Ishikawa (cell line): ENCODE measurements around the gene AGA.

Experiments
- CEBPB ChIP-seq: IDR thresholded peaks from 2 replicates; pipeline ENCODE4 v1.6.1; 2012
- CREB1 ChIP-seq: IDR thresholded peaks from 2 replicates; pipeline ENCODE4 v1.6.1; 2012; ENCODE audit warnings: low read depth
- EGR1 ChIP-seq: IDR thresholded peaks from 2 replicates; pipeline ENCODE4 v1.6.1; 2012
- EP300 ChIP-seq: IDR thresholded peaks from 2 replicates; pipeline ENCODE4 v1.6.1; 2012; ENCODE audit warnings: borderline replicate concordance
- MAX ChIP-seq: IDR thresholded peaks from 2 replicates; pipeline ENCODE4 v1.6.1; 2012
- NFIC ChIP-seq: IDR thresholded peaks from 2 replicates; pipeline ENCODE4 v1.6.1; 2012
- RAD21 ChIP-seq: IDR thresholded peaks from 2 replicates; pipeline ENCODE4 v1.6.1; 2012; ENCODE audit warnings: low read depth
- TAF1 ChIP-seq: IDR thresholded peaks from 2 replicates; pipeline ENCODE4 v1.6.1; 2012; ENCODE audit warnings: low read depth, mild to moderate bottlenecking
- TCF12 ChIP-seq: IDR thresholded peaks from 2 replicates; pipeline ENCODE4 v1.6.1; 2012; ENCODE audit warnings: low read depth
- TEAD4 ChIP-seq: IDR thresholded peaks from 2 replicates; pipeline ENCODE4 v1.6.1; 2012
- YY1 ChIP-seq: IDR thresholded peaks from 2 replicates; pipeline ENCODE4 v1.6.1; 2012; ENCODE audit warnings: low read depth
- ZBTB7A ChIP-seq: IDR thresholded peaks from 2 replicates; pipeline ENCODE4 v1.6.1; 2012; ENCODE audit warnings: low read depth
- TF ChIP-seq, protein P1 (sequence below): IDR thresholded peaks from 2 replicates; pipeline ENCODE4 v1.6.1; 2012
- TF ChIP-seq, protein P2 (sequence below): IDR thresholded peaks from 2 replicates; pipeline ENCODE4 v1.6.1; 2012; ENCODE audit warnings: low read depth, mild to moderate bottlenecking

DNA sequence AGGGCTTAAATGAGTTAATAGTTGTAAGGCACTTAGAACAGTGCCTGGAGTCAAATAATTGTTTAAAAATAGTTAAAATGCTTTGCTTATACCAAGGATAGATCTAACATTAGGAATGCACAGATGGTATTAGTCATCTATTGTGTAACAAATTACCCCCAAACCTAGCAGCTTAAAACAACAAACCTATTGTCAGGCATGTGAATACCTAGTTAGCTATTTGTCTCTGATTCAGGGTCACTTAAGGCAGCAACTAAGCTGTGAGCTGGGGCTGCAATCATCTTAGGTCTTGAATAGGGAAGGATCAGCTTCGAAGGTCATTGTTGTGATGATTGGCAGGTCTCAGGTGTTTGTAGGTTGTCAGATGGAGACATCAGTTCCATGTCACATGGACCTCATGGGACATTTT lies 42.4 kb upstream of the AGA start:
- TF ChIP-seq ZBTB7A (no peak), TAF1 (no peak), EGR1 (no peak), MAX (no peak), EP300 (no peak), NFIC (no peak), RAD21 (no peak), YY1 (no peak), CEBPB (no peak), TEAD4 (no peak), TCF12 (no peak), CREB1 (no peak)
- TF ChIP-seq, protein P1, sequence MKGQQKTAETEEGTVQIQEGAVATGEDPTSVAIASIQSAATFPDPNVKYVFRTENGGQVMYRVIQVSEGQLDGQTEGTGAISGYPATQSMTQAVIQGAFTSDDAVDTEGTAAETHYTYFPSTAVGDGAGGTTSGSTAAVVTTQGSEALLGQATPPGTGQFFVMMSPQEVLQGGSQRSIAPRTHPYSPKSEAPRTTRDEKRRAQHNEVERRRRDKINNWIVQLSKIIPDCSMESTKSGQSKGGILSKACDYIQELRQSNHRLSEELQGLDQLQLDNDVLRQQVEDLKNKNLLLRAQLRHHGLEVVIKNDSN = no peak
- TF ChIP-seq, protein P2, sequence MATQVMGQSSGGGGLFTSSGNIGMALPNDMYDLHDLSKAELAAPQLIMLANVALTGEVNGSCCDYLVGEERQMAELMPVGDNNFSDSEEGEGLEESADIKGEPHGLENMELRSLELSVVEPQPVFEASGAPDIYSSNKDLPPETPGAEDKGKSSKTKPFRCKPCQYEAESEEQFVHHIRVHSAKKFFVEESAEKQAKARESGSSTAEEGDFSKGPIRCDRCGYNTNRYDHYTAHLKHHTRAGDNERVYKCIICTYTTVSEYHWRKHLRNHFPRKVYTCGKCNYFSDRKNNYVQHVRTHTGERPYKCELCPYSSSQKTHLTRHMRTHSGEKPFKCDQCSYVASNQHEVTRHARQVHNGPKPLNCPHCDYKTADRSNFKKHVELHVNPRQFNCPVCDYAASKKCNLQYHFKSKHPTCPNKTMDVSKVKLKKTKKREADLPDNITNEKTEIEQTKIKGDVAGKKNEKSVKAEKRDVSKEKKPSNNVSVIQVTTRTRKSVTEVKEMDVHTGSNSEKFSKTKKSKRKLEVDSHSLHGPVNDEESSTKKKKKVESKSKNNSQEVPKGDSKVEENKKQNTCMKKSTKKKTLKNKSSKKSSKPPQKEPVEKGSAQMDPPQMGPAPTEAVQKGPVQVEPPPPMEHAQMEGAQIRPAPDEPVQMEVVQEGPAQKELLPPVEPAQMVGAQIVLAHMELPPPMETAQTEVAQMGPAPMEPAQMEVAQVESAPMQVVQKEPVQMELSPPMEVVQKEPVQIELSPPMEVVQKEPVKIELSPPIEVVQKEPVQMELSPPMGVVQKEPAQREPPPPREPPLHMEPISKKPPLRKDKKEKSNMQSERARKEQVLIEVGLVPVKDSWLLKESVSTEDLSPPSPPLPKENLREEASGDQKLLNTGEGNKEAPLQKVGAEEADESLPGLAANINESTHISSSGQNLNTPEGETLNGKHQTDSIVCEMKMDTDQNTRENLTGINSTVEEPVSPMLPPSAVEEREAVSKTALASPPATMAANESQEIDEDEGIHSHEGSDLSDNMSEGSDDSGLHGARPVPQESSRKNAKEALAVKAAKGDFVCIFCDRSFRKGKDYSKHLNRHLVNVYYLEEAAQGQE = no peak
